Fibroblast of lung (primary cell): Measurements from ENCODE around the gene DDX20. TPM values are rescaled to one million over a fixed set of nuclear protein-coding genes. Genes with fewer than 3 reads are reported as not detected.
"Not testable (repeated sequence)": the region's sequence is repeated elsewhere in the genome, so short reads cannot be mapped to it uniquely, and the experiment has no call there.

Experiments used
- DNase-seq, 2 donors: peaks; one replicate each; pipeline versions ENCODE4 v3.0.0 to v3.0.0-alpha.2; 2010; ENCODE audit warnings: low read depth in 2 of 2
- H2AFZ ChIP-seq: 2 replicates; pipeline ENCODE4 v1.5.1; 2012; ENCODE audit warnings: low read length, control low read depth, inconsistent platforms
- H3K27ac ChIP-seq: 2 replicates; pipeline ENCODE4 v1.5.1; 2011; ENCODE audit warnings: low read length, control low read depth; ENCODE audit not compliant: insufficient read depth
- H3K27me3 ChIP-seq: 2 replicates; pipeline ENCODE4 v1.5.1; 2011; ENCODE audit warnings: mild to moderate bottlenecking, low read length; ENCODE audit not compliant: control insufficient read depth, insufficient read depth
- H3K36me3 ChIP-seq: 2 replicates; pipeline ENCODE4 v1.5.1; 2011; ENCODE audit warnings: low read length; ENCODE audit not compliant: control insufficient read depth, insufficient read depth
- H3K4me1 ChIP-seq: 2 replicates; pipeline ENCODE4 v1.5.1; 2011; ENCODE audit warnings: low read length; ENCODE audit not compliant: control insufficient read depth, insufficient read depth; ENCODE audit errors: extremely low read depth
- H3K4me2 ChIP-seq: 2 replicates; pipeline ENCODE4 v1.5.1; 2011; ENCODE audit warnings: low read length, control low read depth; ENCODE audit not compliant: insufficient read depth; ENCODE audit errors: extremely low read depth
- H3K4me3 ChIP-seq, 4 experiments: fragments of 200-600 bp in 1 of 4; sonication (generic) in 1 of 4; replicated peaks in 1 of 4; 2 replicates each; pipeline ENCODE4 v1.5.1; 2011 to 2016; ENCODE audit warnings: low read length in 4 of 4, low read depth in 3 of 4, mild to moderate bottlenecking in 3 of 4, control low read depth in 2 of 4, inconsistent platforms in 1 of 4, mixed read lengths in 1 of 4; ENCODE audit not compliant: insufficient read depth in 1 of 4; ENCODE audit errors: control extremely low read depth in 1 of 4
- H3K79me2 ChIP-seq: 2 replicates; pipeline ENCODE4 v1.5.1; 2012; ENCODE audit warnings: mild to moderate bottlenecking, low read length, inconsistent platforms; ENCODE audit not compliant: control insufficient read depth, insufficient read depth
- H3K9ac ChIP-seq: 2 replicates; pipeline ENCODE4 v1.5.1; 2011; ENCODE audit warnings: mild to moderate bottlenecking, low read length, control low read depth; ENCODE audit not compliant: insufficient read depth
- H3K9me3 ChIP-seq: 2 replicates; pipeline ENCODE4 v1.5.1; 2012; ENCODE audit warnings: low read depth, low read length; ENCODE audit not compliant: control insufficient read depth, insufficient read depth
- H4K20me1 ChIP-seq: 2 replicates; pipeline ENCODE4 v1.5.1; 2011; ENCODE audit warnings: low read length; ENCODE audit not compliant: control insufficient read depth, insufficient read depth; ENCODE audit errors: extremely low read depth
- CTCF ChIP-seq, 2 donors: IDR thresholded peaks in 1 of 2; conservative IDR thresholded peaks in 1 of 2; 1 replicate in 1 of 2; 2 replicates in 1 of 2; pipeline ENCODE4 v1.5.1; 2011 to 2012; ENCODE audit warnings: low read length in 2 of 2, control low read depth in 1 of 2, inconsistent platforms in 1 of 2, low read depth in 1 of 2, mild to moderate bottlenecking in 1 of 2
- EZH2 ChIP-seq: IDR thresholded peaks from 2 replicates; pipeline ENCODE4 v1.5.1; 2012; ENCODE audit warnings: low read length, control low read depth, mild to moderate bottlenecking; ENCODE audit errors: missing control alignments
- polyA plus RNA-seq, 2 donors: library from polyadenylated mRNA; depleted of rRNA in 1 of 2; stranded (reverse) in 1 of 2; unstranded in 1 of 2; fragments of >200 nt; gene quantifications; 2 replicates each; pipeline ENCODE4 v1.2.1, GENCODE V29; 2011 to 2012; ENCODE audit warnings: missing spikeins in 1 of 2
- total RNA-seq: library from RNA; depleted of rRNA; stranded (reverse); fragments of >200 nt; gene quantifications from 2 replicates; pipeline ENCODE4 v1.2.1, GENCODE V29; 2014

DDX20 gene
- total and polyA plus RNA-seq, 2 donors (not counting 1 experiment from before 2014, with no cell fraction given), result 8.4 to 22.2 TPM

DNA sequence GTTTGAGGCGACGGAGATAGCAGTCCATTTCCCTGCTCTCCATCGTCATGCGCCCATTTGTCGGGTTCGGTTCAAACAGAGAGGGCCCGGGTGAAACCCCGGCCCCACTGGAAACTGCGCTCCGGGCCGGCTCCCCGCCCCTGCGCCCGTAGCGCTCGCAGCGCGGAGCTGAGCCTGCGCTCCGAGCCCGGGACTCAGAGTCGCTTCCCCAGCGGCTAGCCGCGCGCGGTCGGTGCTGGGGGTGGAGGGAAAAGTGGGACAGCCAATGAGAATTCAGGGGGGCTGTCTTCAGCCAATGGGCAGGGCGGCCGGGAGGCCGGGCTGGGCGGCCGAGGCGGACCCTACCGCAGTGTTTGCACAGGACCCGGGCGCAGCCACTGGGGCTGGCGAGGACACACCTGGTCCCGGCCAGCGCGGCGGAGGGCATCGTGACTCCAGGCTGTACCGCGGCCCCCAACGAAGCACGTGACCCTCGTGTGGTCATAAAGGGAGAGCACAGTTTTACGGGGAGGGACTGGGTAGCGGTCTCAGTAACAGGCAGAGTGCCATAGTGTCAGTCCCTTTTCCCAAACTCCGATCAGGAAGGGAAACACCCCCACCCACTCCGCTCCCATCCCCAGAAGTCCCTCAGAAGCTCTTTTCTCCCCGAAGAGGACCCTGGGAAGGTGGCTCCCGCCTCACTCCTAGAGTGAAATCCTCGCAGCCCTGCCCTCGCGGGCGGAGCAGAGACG, 16.3 kb upstream of the DDX20 start, which contains the start of gene INKA2:
INKA2 (minus strand) TSS at position 202 of the 731 bp plus-strand sequence; CDS start at position 49, 153 bp downstream.
- H3K4me2 ChIP-seq, result peak within 1 kb of the TSS; percentile 96
- TF ChIP-seq CTCF (conservative IDR thresholded peaks at IDR 0.05 in 1 of 2, IDR thresholded peaks at IDR 0.05 in 1 of 2; ENCODE audit: low read depth in 1 of 2, low read length in 2 of 2) (no peak), EZH2 (no peak)
- H3K4me3 ChIP-seq, result peak within 1 kb of the TSS; percentile 49 to 78 (median 69)
- no peaks in the 10 kb centered on the region for H3K9me3 ChIP-seq
- peak within 1 kb of the TSS; percentile 83 for H3K27ac ChIP-seq
- H2AFZ ChIP-seq, result peak within 1 kb of the TSS; percentile 47
- H3K79me2 ChIP-seq, result peaks cover 28% of the 10 kb centered on the region
- no peaks in the 10 kb centered on the region for H4K20me1 ChIP-seq
- peak within 1 kb of the TSS; percentile 97 for H3K9ac ChIP-seq
- no peaks in the 10 kb centered on the region for H3K36me3 ChIP-seq
- peak; percentile 81 to 83 for DNase-seq
- H3K4me1 ChIP-seq, result peaks cover 21% of the 10 kb centered on the region
- no peaks in the 10 kb centered on the region for H3K27me3 ChIP-seq

DNA sequence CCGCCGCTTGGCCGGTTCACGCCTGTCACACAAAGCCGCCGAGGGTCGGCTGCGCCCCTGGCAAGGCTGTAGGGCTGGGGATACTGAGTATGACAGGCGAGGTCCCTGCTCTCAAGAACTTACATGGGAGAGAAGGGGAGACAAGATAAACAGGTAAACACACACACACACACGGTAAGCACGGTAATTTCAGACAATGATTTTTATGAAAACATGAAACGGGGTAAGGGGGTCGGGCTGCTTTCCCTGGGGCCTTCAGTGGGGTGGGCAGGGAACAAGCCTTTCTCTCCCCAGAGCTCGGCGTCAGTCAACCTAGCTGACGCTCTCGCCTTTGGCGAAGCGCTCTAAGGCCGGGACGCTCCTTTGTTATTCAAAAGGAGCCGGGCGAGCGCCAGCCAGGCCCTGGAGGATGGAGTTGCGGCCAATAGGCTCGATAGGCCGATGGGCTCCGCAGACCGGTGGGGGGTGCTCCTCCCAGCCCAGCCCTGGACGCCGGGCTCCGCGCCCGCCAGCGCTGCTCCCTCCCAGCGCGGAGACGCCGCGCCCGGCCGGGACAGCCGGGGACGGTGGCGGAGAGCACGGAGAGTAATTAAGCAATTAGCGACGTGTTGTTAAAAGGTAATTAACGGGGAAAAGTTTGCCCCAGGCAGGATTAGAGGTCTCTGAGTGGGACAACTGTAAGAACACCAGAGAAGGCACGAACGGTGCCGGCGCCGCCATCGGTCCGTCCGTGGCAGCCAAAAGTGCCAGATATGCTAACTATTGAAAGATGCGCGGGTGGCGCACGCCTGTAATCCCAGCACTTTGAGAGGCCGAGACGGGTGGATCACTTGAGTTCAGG, 15.6 kb upstream of the DDX20 start:
- H3K4me1 ChIP-seq, result peaks cover 19% of the 10 kb centered on the region
- peak overlapping the region; percentile 96 for H3K4me2 ChIP-seq
- TF ChIP-seq CTCF (conservative IDR thresholded peaks at IDR 0.05 in 1 of 2, IDR thresholded peaks at IDR 0.05 in 1 of 2; ENCODE audit: low read depth in 1 of 2, low read length in 2 of 2) (no peak), EZH2 (no peak)
- H3K4me3 ChIP-seq, result peak overlapping the region; percentile 49 to 78 (median 69)
- peak overlapping the region; percentile 83 for H3K27ac ChIP-seq
- no peaks in the 10 kb centered on the region for H3K9me3 ChIP-seq
- no peaks in the 10 kb centered on the region for H3K36me3 ChIP-seq
- H3K9ac ChIP-seq, result peak overlapping the region; percentile 97
- no peak overlapping the region for H2AFZ ChIP-seq
- peaks cover 28% of the 10 kb centered on the region for H3K79me2 ChIP-seq
- H4K20me1 ChIP-seq, result no peaks in the 10 kb centered on the region
- H3K27me3 ChIP-seq, result no peaks in the 10 kb centered on the region
- DNase-seq, result peak; percentile 59 to 73

DNA sequence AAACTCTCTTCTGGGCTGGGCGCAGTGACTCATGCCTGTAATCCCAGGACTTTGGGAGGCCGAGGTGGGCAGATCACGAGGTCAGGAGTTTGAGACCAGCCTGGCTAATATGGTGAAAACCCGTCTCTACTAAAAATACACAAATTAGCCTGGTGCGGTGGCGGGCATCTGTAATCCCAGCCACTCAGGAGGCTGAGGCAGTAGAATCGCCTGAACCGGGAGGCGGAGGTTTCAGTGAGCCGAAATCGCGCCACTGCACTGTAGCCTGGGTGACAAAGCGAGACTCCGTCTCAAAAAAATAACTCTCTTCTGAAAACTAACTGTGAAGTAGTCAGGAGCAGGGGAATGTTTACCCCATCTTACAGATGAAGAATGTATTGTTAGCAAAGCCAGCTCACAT, 13.4 kb upstream of the DDX20 start:
- H3K36me3 ChIP-seq, H3K9ac ChIP-seq, H3K27me3 ChIP-seq, H4K20me1 ChIP-seq, H3K9me3 ChIP-seq, H3K4me2 ChIP-seq, H2AFZ ChIP-seq, H3K4me3 ChIP-seq, DNase-seq: not testable (repeated sequence)
- Histone ChIP-seq H3K79me2 (peaks cover 13% of the 10 kb centered on the region), H3K4me1 (peaks cover 13% of the 10 kb centered on the region), H3K27ac (peak overlapping the region; percentile 89)
